Measurements from ENCODE around the gene DTD2.

DNA sequence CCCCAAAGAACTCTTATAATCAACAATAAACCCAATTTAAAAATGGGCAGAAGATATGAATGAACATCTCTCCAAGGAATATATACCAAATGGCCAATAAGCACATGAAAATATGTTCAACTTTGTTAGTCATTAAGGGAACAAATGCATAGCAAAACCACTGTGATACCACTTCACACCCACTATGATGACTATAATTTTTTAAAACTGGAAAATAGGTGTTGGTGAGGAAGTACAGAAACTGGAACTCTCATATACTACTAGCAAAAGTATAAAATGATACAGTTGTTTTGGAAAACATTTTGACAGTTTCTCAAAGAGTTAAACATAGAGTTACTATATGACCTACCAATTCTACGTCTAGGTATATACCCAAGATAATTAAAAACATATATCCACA, 27.5 kb downstream of the DTD2 start:
- TF ChIP-seq CTCF (IDR thresholded peaks at IDR 0.05; ENCODE audit: low read depth, low read length, missing input control) (no peak), TAF1 (conservative IDR thresholded peaks at IDR 0.05) (no peak), GABPA (IDR thresholded peaks at IDR 0.05 in 1 of 2, conservative IDR thresholded peaks at IDR 0.05 in 1 of 2) (no peak), MAX (IDR thresholded peaks at IDR 0.05) (no peak), FOXA1 (IDR thresholded peaks at IDR 0.05) (no peak)
- TF ChIP-seq, protein P1, sequence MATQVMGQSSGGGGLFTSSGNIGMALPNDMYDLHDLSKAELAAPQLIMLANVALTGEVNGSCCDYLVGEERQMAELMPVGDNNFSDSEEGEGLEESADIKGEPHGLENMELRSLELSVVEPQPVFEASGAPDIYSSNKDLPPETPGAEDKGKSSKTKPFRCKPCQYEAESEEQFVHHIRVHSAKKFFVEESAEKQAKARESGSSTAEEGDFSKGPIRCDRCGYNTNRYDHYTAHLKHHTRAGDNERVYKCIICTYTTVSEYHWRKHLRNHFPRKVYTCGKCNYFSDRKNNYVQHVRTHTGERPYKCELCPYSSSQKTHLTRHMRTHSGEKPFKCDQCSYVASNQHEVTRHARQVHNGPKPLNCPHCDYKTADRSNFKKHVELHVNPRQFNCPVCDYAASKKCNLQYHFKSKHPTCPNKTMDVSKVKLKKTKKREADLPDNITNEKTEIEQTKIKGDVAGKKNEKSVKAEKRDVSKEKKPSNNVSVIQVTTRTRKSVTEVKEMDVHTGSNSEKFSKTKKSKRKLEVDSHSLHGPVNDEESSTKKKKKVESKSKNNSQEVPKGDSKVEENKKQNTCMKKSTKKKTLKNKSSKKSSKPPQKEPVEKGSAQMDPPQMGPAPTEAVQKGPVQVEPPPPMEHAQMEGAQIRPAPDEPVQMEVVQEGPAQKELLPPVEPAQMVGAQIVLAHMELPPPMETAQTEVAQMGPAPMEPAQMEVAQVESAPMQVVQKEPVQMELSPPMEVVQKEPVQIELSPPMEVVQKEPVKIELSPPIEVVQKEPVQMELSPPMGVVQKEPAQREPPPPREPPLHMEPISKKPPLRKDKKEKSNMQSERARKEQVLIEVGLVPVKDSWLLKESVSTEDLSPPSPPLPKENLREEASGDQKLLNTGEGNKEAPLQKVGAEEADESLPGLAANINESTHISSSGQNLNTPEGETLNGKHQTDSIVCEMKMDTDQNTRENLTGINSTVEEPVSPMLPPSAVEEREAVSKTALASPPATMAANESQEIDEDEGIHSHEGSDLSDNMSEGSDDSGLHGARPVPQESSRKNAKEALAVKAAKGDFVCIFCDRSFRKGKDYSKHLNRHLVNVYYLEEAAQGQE (IDR thresholded peaks at IDR 0.05): no peak
- TF ChIP-seq, protein P2, sequence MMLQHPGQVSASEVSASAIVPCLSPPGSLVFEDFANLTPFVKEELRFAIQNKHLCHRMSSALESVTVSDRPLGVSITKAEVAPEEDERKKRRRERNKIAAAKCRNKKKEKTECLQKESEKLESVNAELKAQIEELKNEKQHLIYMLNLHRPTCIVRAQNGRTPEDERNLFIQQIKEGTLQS (IDR thresholded peaks at IDR 0.05): no peak

All from liver (tissue), 3 donors.